Hepatocyte (in vitro differentiated cells): ENCODE results near the gene PLEKHG4B. TPM values are rescaled to one million over a fixed set of nuclear protein-coding genes. Genes with fewer than 3 reads are reported as not detected.
A peak's percentile ranks its signal among the peaks of the same experiment; 100 is the strongest.

ENCODE experiments used
- DNase-seq: peaks from one replicate; pipeline ENCODE4 v3.0.0-alpha.2; 2016; ENCODE audit warnings: low spot score
- H2AFZ ChIP-seq: fragments of 200-600 bp; sonication (generic); 2 replicates; pipeline ENCODE4 v1.6.0; 2016; ENCODE audit warnings: antibody characterized with exemption, mild to moderate bottlenecking
- H3K27ac ChIP-seq: fragments of 200-600 bp; sonication (generic); 2 replicates; pipeline ENCODE4 v1.5.1; 2016; ENCODE audit warnings: mild to moderate bottlenecking
- H3K27me3 ChIP-seq: fragments of 200-600 bp; sonication (generic); 2 replicates; pipeline ENCODE4 v1.6.1; 2016
- H3K36me3 ChIP-seq: fragments of 200-600 bp; sonication (generic); replicated peaks from 2 replicates; pipeline ENCODE4 v1.5.1; 2016; ENCODE audit warnings: low read depth; ENCODE audit not compliant: insufficient read depth
- H3K4me1 ChIP-seq: fragments of 200-600 bp; sonication (generic); 2 replicates; pipeline ENCODE4 v1.5.1; 2016; ENCODE audit warnings: mild to moderate bottlenecking, moderate library complexity; ENCODE audit not compliant: insufficient read depth
- H3K4me2 ChIP-seq: fragments of 200-600 bp; sonication (generic); 2 replicates; pipeline ENCODE4 v1.6.0; 2016
- H3K4me3 ChIP-seq: fragments of 200-600 bp; sonication (generic); 2 replicates; pipeline ENCODE4 v1.5.1; 2016; ENCODE audit warnings: mild to moderate bottlenecking
- H3K79me2 ChIP-seq: fragments of 200-600 bp; sonication (generic); 2 replicates; pipeline ENCODE4 v1.6.0; 2017; ENCODE audit warnings: mild to moderate bottlenecking
- H3K9me2 ChIP-seq: fragments of 200-600 bp; sonication (generic); replicated peaks from 2 replicates; pipeline ENCODE4 v1.6.0; 2017; ENCODE audit warnings: mild to moderate bottlenecking; ENCODE audit not compliant: insufficient read depth
- H3K9me3 ChIP-seq: fragments of 200-600 bp; sonication (generic); 2 replicates; pipeline ENCODE4 v1.5.1; 2016; ENCODE audit warnings: low read depth, mild to moderate bottlenecking
- H4K20me1 ChIP-seq: fragments of 200-600 bp; sonication (generic); 2 replicates; pipeline ENCODE4 v1.6.0; 2016; ENCODE audit warnings: mild to moderate bottlenecking; ENCODE audit not compliant: insufficient read depth, poor library complexity, severe bottlenecking
- CTCF ChIP-seq: fragments of 200-600 bp; sonication (generic); IDR thresholded peaks from 2 replicates; pipeline ENCODE4 v1.5.1; 2016; ENCODE audit warnings: antibody characterized with exemption, mild to moderate bottlenecking; ENCODE audit not compliant: poor library complexity
- EZH2 ChIP-seq: fragments of 200-600 bp; sonication (generic); IDR thresholded peaks from 2 replicates; pipeline ENCODE4 v1.6.1; 2016; ENCODE audit warnings: antibody characterized with exemption, mild to moderate bottlenecking, borderline replicate concordance
- EZH2phosphoT487 ChIP-seq: fragments of 200-600 bp; sonication (generic); IDR thresholded peaks from one replicate; pipeline ENCODE4 v1.6.1; 2018; ENCODE audit warnings: antibody characterized with exemption, mild to moderate bottlenecking, low read depth, moderate library complexity; ENCODE audit not compliant: unreplicated experiment, severe bottlenecking
- WGBS: methylation state at CpG from one replicate; pipeline ENCODE4 v1.1.6; 2016; ENCODE audit warnings: low lambda C conversion rate; ENCODE audit errors: missing lambda C conversion rate; 5-methylcytosine and 5-hydroxymethylcytosine counted together
- polyA plus RNA-seq: library from polyadenylated mRNA; unstranded; fragments of >200 nt; fragmentation: Nextera tagmentation; extraction: Ambion mirVana; gene quantifications from 2 replicates; pipeline ENCODE4 v1.2.1, GENCODE V29; 2016
- total RNA-seq: library from RNA; depleted of rRNA; stranded (reverse); fragments of >200 nt; gene quantifications from 2 replicates; pipeline ENCODE4 v1.2.3, GENCODE V29; 2014

PLEKHG4B gene
- total and polyA plus RNA-seq, 2 experiments from 2014 or later = 3.6 to 4.0 TPM

GRCh38 chr5:185095-186070 lies 93.4 kb downstream of the PLEKHG4B start:
- TF ChIP-seq CTCF = no peak
- no peak for TF ChIP-seq EZH2
- TF ChIP-seq EZH2phosphoT487 = no peak
- H3K4me1 ChIP-seq = no peaks in the 10 kb centered on the region
- no peaks in the 10 kb centered on the region for H4K20me1 ChIP-seq
- no peak overlapping the region for H3K4me2 ChIP-seq
- H3K36me3 ChIP-seq = no peaks in the 10 kb centered on the region
- no peaks in the 10 kb centered on the region for H3K9me2 ChIP-seq
- no peaks in the 10 kb centered on the region for H3K79me2 ChIP-seq
- H3K9me3 ChIP-seq = no peaks in the 10 kb centered on the region
- no peak overlapping the region for H2AFZ ChIP-seq
- no peak overlapping the region for H3K4me3 ChIP-seq
- no peaks in the 10 kb centered on the region for H3K27me3 ChIP-seq
- peak overlapping the region; percentile 16 for H3K27ac ChIP-seq
- DNase-seq = no peak
- 81% methylated on average over 21 of the region's 21 CpGs for WGBS

GRCh38 chr5:186091-187041 lies 94.4 kb downstream of the PLEKHG4B start:
- H3K9me2 ChIP-seq = no peaks in the 10 kb centered on the region
- no peaks in the 10 kb centered on the region for H3K79me2 ChIP-seq
- DNase-seq = no peak
- no peaks in the 10 kb centered on the region for H3K27me3 ChIP-seq
- no peaks in the 10 kb centered on the region for H3K9me3 ChIP-seq
- no peaks in the 10 kb centered on the region for H3K36me3 ChIP-seq
- TF ChIP-seq EZH2phosphoT487 = no peak
- no peak for TF ChIP-seq CTCF
- no peak for TF ChIP-seq EZH2
- H3K4me3 ChIP-seq = no peak overlapping the region
- 98% methylated on average over 25 of the region's 28 CpGs for WGBS
- H3K4me1 ChIP-seq = no peaks in the 10 kb centered on the region
- H2AFZ ChIP-seq = no peak overlapping the region
- no peak overlapping the region for H3K27ac ChIP-seq
- H4K20me1 ChIP-seq = no peaks in the 10 kb centered on the region
- no peak overlapping the region for H3K4me2 ChIP-seq

GRCh38 chr5:187042-187431 lies 95.1 kb downstream of the PLEKHG4B start:
- WGBS = 87% methylated on average over 13 of the region's 13 CpGs
- no peak for DNase-seq
- Histone ChIP-seq H3K36me3 (no peaks in the 10 kb centered on the region), H3K4me2 (no peak overlapping the region), H3K79me2 (no peaks in the 10 kb centered on the region), H3K4me1 (no peaks in the 10 kb centered on the region), H3K27ac (no peak overlapping the region), H3K4me3 (no peak overlapping the region), H3K27me3 (no peaks in the 10 kb centered on the region), H4K20me1 (no peaks in the 10 kb centered on the region), H2AFZ (no peak overlapping the region), H3K9me3 (no peaks in the 10 kb centered on the region), H3K9me2 (no peaks in the 10 kb centered on the region)
- no peak for TF ChIP-seq EZH2phosphoT487
- no peak for TF ChIP-seq CTCF
- TF ChIP-seq EZH2 = no peak
